Thyroid gland (tissue), 4 donors: ENCODE results near the gene IPO5. TPM values are rescaled to one million over a fixed set of nuclear protein-coding genes. Genes with fewer than 3 reads are reported as not detected.
A peak's percentile ranks its signal among the peaks of the same experiment; 100 is the strongest.

Experiments
- DNase-seq, 2 donors: peaks; one replicate each; pipeline ENCODE4 v3.0.0-alpha.2; 2019
- H3K27ac ChIP-seq, 3 donors: fragments of 200-600 bp; sonication (generic); 1 replicate in 2 of 3; 2 replicates in 1 of 3; pipeline ENCODE4 v1.5.1; 2016 to 2019; ENCODE audit warnings: mild to moderate bottlenecking in 1 of 3, moderate library complexity in 1 of 3
- H3K27me3 ChIP-seq: fragments of 200-600 bp; sonication (generic); one replicate; pipeline ENCODE4 v1.5.1; 2019
- H3K36me3 ChIP-seq, 2 donors: fragments of 200-600 bp; sonication (generic); one replicate each; pipeline ENCODE4 v1.5.1; 2016 to 2019
- H3K4me1 ChIP-seq, 2 donors: fragments of 200-600 bp; sonication (generic); one replicate each; pipeline ENCODE4 v1.5.1; 2017 to 2019
- H3K4me3 ChIP-seq, 3 donors: fragments of 200-600 bp; sonication (generic); replicated peaks in 1 of 3; 1 replicate in 2 of 3; 2 replicates in 1 of 3; pipeline ENCODE4 v1.5.1; 2016; ENCODE audit warnings: mild to moderate bottlenecking in 1 of 3
- H3K9me3 ChIP-seq: fragments of 200-600 bp; sonication (generic); one replicate; pipeline ENCODE4 v1.5.1; 2017
- CTCF ChIP-seq, 6 experiments: fragments of 200-600 bp in 3 of 6; fragments of 450-650 bp in 3 of 6; sonication (generic) in 3 of 6; IDR thresholded peaks; one replicate each; pipeline ENCODE4 v1.5.1; 2016 to 2019; ENCODE audit warnings: antibody characterized with exemption in 6 of 6, mild to moderate bottlenecking in 2 of 6, inconsistent platforms in 1 of 6, moderate library complexity in 1 of 6
- POLR2A ChIP-seq, 2 donors: fragments of 450-650 bp; IDR thresholded peaks; one replicate each; pipeline ENCODE4 v1.6.1; 2017; ENCODE audit warnings: antibody characterized with exemption in 2 of 2, mild to moderate bottlenecking in 2 of 2, moderate library complexity in 1 of 2
- WGBS, 2 donors: methylation state at CpG; one replicate each; pipeline ENCODE4 v1.1.5; 2017; 5-methylcytosine and 5-hydroxymethylcytosine counted together
- intact Hi-C: fragments of 100-400 bp; cut with DNase I; formaldehyde crosslinking; loops from one replicate; pipeline ENCODE4 v1.15.1; 2023
- total RNA-seq, 4 donors: library from RNA; depleted of rRNA; stranded (reverse); fragments of >200 nt; gene quantifications; one replicate each; pipeline ENCODE4 v1.2.3, GENCODE V29; 2016

IPO5 gene
- 100 to 1,000 TPM in 2 of 4 donors, 10 to 100 TPM in 2; 95.4 to 139 (median 108) TPM for total RNA-seq

DNA sequence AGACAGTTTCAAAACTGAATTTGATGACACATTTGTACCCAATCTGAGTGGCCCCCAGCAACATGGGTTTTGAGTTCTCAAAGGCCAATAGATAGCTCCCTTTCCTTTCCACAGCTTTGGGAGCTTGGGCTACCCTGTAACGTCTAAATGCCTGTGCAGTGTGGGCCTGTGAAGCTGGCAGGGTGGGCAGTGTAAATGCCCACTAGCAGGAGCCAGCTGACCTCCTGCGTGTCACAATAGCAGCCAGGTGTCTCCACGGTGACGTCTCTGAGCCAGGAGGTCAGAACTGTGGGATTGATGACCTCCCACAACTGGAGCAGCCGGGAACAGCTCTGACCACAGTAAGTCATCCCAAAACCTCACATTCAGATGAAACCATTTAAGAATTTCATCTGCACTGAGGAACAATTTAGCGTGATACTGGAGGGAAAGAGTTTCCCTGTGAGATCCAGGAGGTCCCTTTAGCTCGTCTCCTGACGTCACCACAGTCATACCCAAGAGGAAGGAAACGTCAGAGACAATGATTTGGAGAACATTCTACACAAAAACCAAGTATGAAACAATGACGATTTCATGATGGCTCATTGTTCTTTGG, at the start of gene IPO5:
TSS of gene IPO5 (plus strand) at position 300 of the 595 bp plus-strand sequence. CDS start 23,022 bp downstream, outside the sequence.
- no peak for DNase-seq
- Histone ChIP-seq H3K4me3 (no peak within 1 kb of the TSS), H3K27ac (no peak within 1 kb of the TSS), H3K36me3 (no peaks in the 10 kb centered on the region), H3K9me3 (no peaks in the 10 kb centered on the region), H3K4me1 (no peaks in the 10 kb centered on the region), H3K27me3 (no peaks in the 10 kb centered on the region)
- intact Hi-C loops, result no loop called here
- WGBS, 2 donors, result 75 to 80% methylated on average over 9 to 10 of the region's 10 CpGs
- TF ChIP-seq CTCF (IDR thresholded peaks at IDR 0.05) (no peak), POLR2A (IDR thresholded peaks at IDR 0.05) (no peak)

- no peaks in the 10 kb centered on the region for H3K36me3 ChIP-seq
- intact Hi-C loops, result no loop called here
- TF ChIP-seq CTCF (IDR thresholded peaks at IDR 0.05) (no peak), POLR2A (IDR thresholded peaks at IDR 0.05) (no peak)
- WGBS, 2 donors, result 71 to 83% methylated on average over 2 of the region's 2 CpGs
- no peaks in the 10 kb centered on the region for H3K9me3 ChIP-seq
- no peak overlapping the region for H3K27ac ChIP-seq
- peaks cover 4 to 12% of the 10 kb centered on the region in 2 donors for H3K4me1 ChIP-seq
- no peaks in the 10 kb centered on the region for H3K27me3 ChIP-seq
- no peak overlapping the region for H3K4me3 ChIP-seq
- no peak for DNase-seq
These were observed 49.4 kb upstream of the IPO5 start for GRCh38 chr13:97904059-97904458.

GRCh38 chr13:97905517-97905916, 48.0 kb upstream of the IPO5 start:
- WGBS, 2 donors, result 75 to 77% methylated on average over 1 of the region's 1 CpG
- intact Hi-C loops, result no loop called here

GRCh38 chr13:97911311-97912138, 42.0 kb upstream of the IPO5 start:
- peak; percentile 6 to 19 for DNase-seq
- intact Hi-C loops, result no loop called here
- Histone ChIP-seq H3K4me1 (no peaks in the 10 kb centered on the region), H3K27me3 (no peaks in the 10 kb centered on the region), H3K9me3 (no peaks in the 10 kb centered on the region), H3K4me3 (no peak overlapping the region), H3K36me3 (no peaks in the 10 kb centered on the region), H3K27ac (no peak overlapping the region)
- peak in 3 of 6 experiments; percentile 9 to 42 (median 31) for TF ChIP-seq CTCF (IDR thresholded peaks at IDR 0.05)
- no peak for TF ChIP-seq POLR2A (IDR thresholded peaks at IDR 0.05)
- WGBS, 2 donors, result 56% methylated on average over 7 of the region's 7 CpGs

More at GRCh38 chr13:97905517-97905916, 48.0 kb upstream of the IPO5 start:
- H3K27ac ChIP-seq, result no peak overlapping the region
- TF ChIP-seq CTCF (IDR thresholded peaks at IDR 0.05), result no peak
- TF ChIP-seq POLR2A (IDR thresholded peaks at IDR 0.05), result no peak
- H3K36me3 ChIP-seq, result no peaks in the 10 kb centered on the region
- peaks cover under 1 to 8% of the 10 kb centered on the region in 2 donors for H3K4me1 ChIP-seq
- no peak overlapping the region for H3K4me3 ChIP-seq
- no peaks in the 10 kb centered on the region for H3K27me3 ChIP-seq
- no peak for DNase-seq
- no peaks in the 10 kb centered on the region for H3K9me3 ChIP-seq

GRCh38 chr13:97912139-97912535, 41.3 kb upstream of the IPO5 start:
- DNase-seq, result no peak
- H3K27ac ChIP-seq, result no peak overlapping the region
- TF ChIP-seq POLR2A (IDR thresholded peaks at IDR 0.05) (no peak), CTCF (IDR thresholded peaks at IDR 0.05) (no peak)
- H3K9me3 ChIP-seq, result no peaks in the 10 kb centered on the region
- H3K4me3 ChIP-seq, result no peak overlapping the region
- H3K4me1 ChIP-seq, result no peaks in the 10 kb centered on the region
- WGBS, 2 donors, result 75 to 80% methylated on average over 6 of the region's 6 CpGs
- intact Hi-C loops, result no loop called here
- no peaks in the 10 kb centered on the region for H3K36me3 ChIP-seq
- H3K27me3 ChIP-seq, result no peaks in the 10 kb centered on the region
